SK-N-SH (cell line): ENCODE results near the gene OPCML.

Experiments
- CTCF ChIP-seq: fragments of 200-600 bp; sonication (generic); IDR thresholded peaks from 2 replicates; pipeline ENCODE4 v1.6.1; 2017; ENCODE audit warnings: antibody characterized with exemption, mild to moderate bottlenecking, moderate library complexity
- EP300 ChIP-seq, 2 experiments: IDR thresholded peaks; 2 replicates each; pipeline versions ENCODE4 v1.4.0 to v1.6.1; 2012; ENCODE audit warnings: borderline replicate concordance in 1 of 2, low read depth in 1 of 2, low read length in 1 of 2
- JUND ChIP-seq: IDR thresholded peaks from 2 replicates; pipeline ENCODE4 v1.4.0; 2012
- RAD21 ChIP-seq: IDR thresholded peaks from 2 replicates; pipeline ENCODE4 v1.6.1; 2012; ENCODE audit warnings: mild to moderate bottlenecking, low read length
- REST ChIP-seq: IDR thresholded peaks from 2 replicates; pipeline ENCODE4 v1.6.1; 2012; ENCODE audit warnings: mild to moderate bottlenecking, low read depth, low read length, moderate library complexity
- SIN3A ChIP-seq: IDR thresholded peaks from 2 replicates; pipeline ENCODE4 v1.6.1; 2012; ENCODE audit warnings: low read depth, mild to moderate bottlenecking, low read length, moderate library complexity, borderline replicate concordance
- SMC3 ChIP-seq: IDR thresholded peaks from 2 replicates; pipeline ENCODE4 v1.6.1; 2012; ENCODE audit warnings: low read depth, low read length, improper control_type of control experiment

- TF ChIP-seq CTCF, result no peak
- TF ChIP-seq REST, result no peak
- TF ChIP-seq EP300 (IDR thresholded peaks at IDR 0.05; ENCODE audit: borderline replicate concordance in 1 of 2, low read depth in 1 of 2, low read length in 1 of 2), result no peak
- no peak for TF ChIP-seq SIN3A
- TF ChIP-seq SMC3, result no peak
- TF ChIP-seq JUND, result no peak
- no peak for TF ChIP-seq RAD21
Measured at GRCh38 chr11:132674151-132674550, 858.1 kb downstream of the OPCML start.
